GM15510 (cell line): ENCODE measurements around the gene DDX4.

Experiments
- POLR2A ChIP-seq: IDR thresholded peaks from 3 replicates; pipeline ENCODE4 v1.6.1; 2011; ENCODE audit warnings: borderline replicate concordance; ENCODE audit not compliant: insufficient read length; ENCODE audit errors: extremely low read depth

The DDX4 gene

GRCh38 chr5:55850839-55851674, 113.2 kb downstream of the DDX4 start, which contains the start of gene IL31RA:
Gene IL31RA, plus strand, starts transcription at chr5:55851357. Its CDS starts 214 bp downstream, at chr5:55851571.
- TF ChIP-seq POLR2A, result no peak

DNA sequence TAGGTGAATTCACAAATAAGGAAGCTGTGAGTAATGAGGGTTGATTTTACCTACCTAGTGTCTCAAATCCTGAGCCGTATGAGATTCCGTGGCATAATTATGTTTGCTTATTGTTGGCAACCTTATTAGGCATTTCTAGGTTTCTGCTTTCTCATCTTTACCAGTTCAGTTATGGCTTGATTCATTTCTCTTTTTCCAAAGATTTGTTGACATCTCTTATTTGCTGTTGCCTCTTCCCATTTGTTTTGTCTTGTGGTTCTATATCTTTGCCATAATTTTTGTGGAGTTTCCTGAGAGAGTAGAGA, 113.8 kb downstream of the DDX4 start:
- no peak for TF ChIP-seq POLR2A

DNA sequence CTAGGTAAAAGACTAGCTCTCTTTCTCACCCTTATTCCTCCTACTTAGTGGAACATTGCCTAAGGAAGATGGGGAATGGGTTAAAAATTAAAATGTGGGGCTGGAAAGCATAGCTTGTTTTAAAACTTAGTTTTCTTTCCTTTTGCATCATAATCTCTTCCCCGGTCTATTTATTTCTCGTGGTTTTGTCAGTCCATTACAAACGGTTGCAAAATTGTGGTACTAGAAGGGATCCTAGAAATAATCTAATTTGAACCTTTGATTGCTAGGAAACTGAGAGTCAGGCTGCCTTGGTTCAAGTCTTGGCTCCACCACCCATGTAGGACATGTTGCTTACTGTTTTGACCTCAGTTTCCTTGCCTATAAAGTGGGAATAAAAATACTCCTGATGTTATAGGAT, 114.6 kb downstream of the DDX4 start:
- no peak for TF ChIP-seq POLR2A

- no peak for TF ChIP-seq POLR2A
These were observed 115.3 kb downstream of the DDX4 start for GRCh38 chr5:55853041-55853670.

GRCh38 chr5:55853818-55854217, 116.0 kb downstream of the DDX4 start:
- TF ChIP-seq POLR2A, result no peak

GRCh38 chr5:55855509-55855908, 117.6 kb downstream of the DDX4 start:
- no peak for TF ChIP-seq POLR2A

- no peak for TF ChIP-seq POLR2A
These were observed 118.8 kb downstream of the DDX4 start for GRCh38 chr5:55856516-55857246.

- no peak for TF ChIP-seq POLR2A
These were observed 119.4 kb downstream of the DDX4 start for GRCh38 chr5:55857247-55857640.

DNA sequence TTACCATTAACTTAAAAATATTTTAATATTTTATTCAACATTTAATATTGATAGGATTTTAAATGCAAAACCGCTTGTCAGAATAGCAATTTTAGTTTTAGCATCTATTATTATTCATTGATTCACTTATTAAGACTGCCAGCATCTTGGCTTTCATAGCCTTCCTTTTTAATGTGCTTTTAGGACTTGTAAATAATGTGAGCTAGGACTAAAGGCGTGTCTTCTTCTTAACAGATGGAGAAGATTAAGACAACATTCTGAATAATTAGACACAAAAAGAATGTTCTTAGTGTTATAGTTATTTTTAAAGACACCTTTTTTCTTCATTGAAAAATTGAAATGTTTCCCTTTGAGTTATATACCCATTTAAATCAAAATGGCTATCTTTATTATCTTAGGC, 120.2 kb downstream of the DDX4 start:
- TF ChIP-seq POLR2A, result no peak

GRCh38 chr5:55860288-55860687, 122.4 kb downstream of the DDX4 start:
- no peak for TF ChIP-seq POLR2A

DNA sequence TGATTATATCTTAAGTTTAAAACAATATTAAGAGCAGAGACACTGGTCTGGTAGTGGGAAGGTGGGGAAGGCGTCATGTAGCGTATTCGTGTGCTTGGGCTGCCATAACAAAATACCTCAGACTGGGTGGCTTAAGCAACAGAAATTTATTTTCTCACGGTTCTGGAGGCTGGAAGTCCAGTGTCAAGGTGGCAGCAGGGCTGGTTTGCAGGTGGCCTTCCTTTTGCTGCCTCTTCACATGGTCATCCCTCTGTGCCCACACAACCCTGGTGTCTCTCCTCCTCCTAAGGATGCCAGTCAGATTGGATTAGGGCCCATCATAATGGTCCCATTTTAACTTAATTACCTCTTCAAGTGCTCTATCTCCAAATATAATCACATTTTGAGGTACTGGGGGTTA, 122.8 kb downstream of the DDX4 start:
- TF ChIP-seq POLR2A, result no peak

DNA sequence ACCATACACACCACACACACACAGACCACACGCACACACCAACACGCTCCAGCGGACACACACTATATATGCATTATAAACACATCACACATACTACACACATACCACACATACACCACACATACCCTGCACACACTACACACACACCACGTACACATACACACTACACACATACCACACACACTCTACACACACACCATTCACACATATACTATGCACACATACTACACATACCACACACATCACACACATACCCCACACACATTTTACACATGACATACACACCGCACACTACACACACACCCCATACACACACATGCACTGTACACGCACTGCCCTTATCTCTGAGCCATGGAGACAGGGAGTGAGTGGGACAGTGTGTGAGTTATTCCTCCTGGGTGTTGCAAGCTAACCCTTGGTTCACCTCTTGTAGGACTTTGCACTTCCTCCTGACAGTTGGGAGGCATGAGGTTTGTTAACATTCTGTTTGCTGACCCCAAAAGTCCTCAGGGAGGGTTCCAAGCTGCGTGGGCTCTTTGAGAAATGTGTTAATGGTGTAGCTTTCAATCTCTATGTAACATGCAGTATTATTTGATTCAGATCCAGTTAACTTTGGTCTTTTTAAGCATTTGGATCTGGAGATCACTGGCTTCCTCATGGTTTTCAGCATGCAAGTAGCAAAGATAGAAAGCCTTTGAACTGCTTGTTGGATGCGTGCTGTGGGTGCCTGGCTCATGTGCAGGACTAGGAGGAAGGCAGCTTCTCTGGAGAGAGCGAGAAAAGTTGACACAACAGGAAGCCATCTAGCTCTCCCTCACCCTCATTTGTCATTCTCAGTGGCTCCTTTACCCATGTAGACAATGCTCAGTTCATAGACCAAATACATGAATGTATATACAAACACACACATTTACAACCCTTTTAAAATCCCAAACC, 127.0 kb downstream of the DDX4 start:
- no peak for TF ChIP-seq POLR2A

DNA sequence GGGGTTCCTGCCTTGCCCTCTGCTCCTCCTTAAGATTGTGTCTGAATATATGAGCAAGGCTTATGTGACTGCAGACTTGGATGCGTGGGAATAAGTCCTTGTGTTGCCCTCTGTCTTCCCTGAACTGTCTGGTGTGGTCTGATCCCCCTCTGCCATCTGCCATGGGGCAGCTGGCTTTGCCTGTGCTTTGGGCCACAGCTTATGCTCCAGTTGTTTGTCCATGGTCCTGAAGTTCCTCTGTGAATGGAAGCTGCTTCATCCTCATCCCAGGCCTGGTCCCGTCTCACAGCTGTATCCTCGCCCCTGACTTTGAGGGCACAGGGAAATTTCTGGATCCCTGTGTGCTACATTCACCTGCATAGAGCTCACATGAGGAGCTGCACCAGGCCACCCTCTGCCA, 128.0 kb downstream of the DDX4 start:
- TF ChIP-seq POLR2A, result no peak

DNA sequence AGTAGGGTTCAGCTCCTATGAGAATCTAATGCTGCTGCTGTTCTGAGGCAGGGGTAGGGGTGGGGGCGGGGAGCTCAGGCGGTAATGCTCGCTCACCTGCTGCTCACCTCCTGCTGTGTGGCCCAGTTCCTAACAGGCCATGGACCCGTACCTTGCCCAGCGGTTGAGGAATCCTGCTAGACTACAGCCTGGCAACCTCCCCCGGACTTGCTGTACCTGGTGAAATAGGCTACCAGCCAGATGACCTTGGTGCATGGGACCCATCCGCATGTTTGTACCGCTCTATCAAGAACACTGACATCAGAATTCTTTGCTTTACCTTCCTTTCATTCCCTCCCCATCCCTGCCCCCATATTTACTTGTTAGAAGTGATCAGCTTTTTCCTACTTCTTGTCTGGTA, 128.6 kb downstream of the DDX4 start:
- TF ChIP-seq POLR2A, result no peak
